Kidney (tissue), 14 donors: Measurements from ENCODE around the gene C2orf72. TPM values are rescaled to one million over a fixed set of nuclear protein-coding genes. Genes with fewer than 3 reads are reported as not detected.

ENCODE experiments used
- DNase-seq, 5 donors: peaks; one replicate each; pipeline ENCODE4 v3.0.0-alpha.2; 2013 to 2020
- FAIRE-seq: peaks from 2 replicates; lab custom pipeline; 2012; peaks lifted over from hg19 to GRCh38; lab: Jason Lieb, UNC
- H3K27ac ChIP-seq, 2 donors: one replicate each; pipeline ENCODE4 v1.7.0; 2013; ENCODE audit warnings: low read depth in 2 of 2, low read length in 2 of 2, inconsistent platforms in 1 of 2
- H3K27me3 ChIP-seq: one replicate; pipeline ENCODE4 v1.7.1; 2013; ENCODE audit warnings: low read length, inconsistent platforms; ENCODE audit not compliant: control insufficient read depth, insufficient read depth
- H3K36me3 ChIP-seq, 3 donors: one replicate each; pipeline versions ENCODE4 v1.7.0 to v1.7.1; 2013; ENCODE audit warnings: low read length in 3 of 3, control low read depth in 1 of 3, inconsistent platforms in 1 of 3; ENCODE audit not compliant: insufficient read depth in 3 of 3, control insufficient read depth in 2 of 3
- H3K4me1 ChIP-seq, 3 donors: one replicate each; pipeline versions ENCODE4 v1.7.0 to v1.7.1; 2013; ENCODE audit warnings: low read length in 3 of 3, inconsistent platforms in 1 of 3, low read depth in 1 of 3; ENCODE audit not compliant: control insufficient read depth in 2 of 3, insufficient read depth in 2 of 3
- H3K4me3 ChIP-seq, 3 donors: one replicate each; pipeline versions ENCODE4 v1.7.0 to v1.8.1; 2013; ENCODE audit warnings: low read length in 3 of 3, control low read depth in 1 of 3, inconsistent platforms in 1 of 3
- H3K9ac ChIP-seq, 3 donors: one replicate each; pipeline versions ENCODE4 v1.7.0 to v1.7.1; 2013; ENCODE audit warnings: low read length in 3 of 3, control low read depth in 1 of 3, inconsistent platforms in 1 of 3
- H3K9me3 ChIP-seq, 3 donors: one replicate each; pipeline versions ENCODE4 v1.7.0 to v1.7.1; 2013; ENCODE audit warnings: low read length in 3 of 3, control low read depth in 1 of 3, inconsistent platforms in 1 of 3; ENCODE audit not compliant: control insufficient read depth in 2 of 3, insufficient read depth in 1 of 3
- CTCF ChIP-seq: IDR thresholded peaks from 3 replicates; pipeline ENCODE4 v1.5.1; 2012; ENCODE audit warnings: mild to moderate bottlenecking, moderate library complexity, borderline replicate concordance; ENCODE audit not compliant: insufficient read depth; ENCODE audit errors: extremely low read depth
- intact Hi-C: fragments of 100-400 bp; cut with DNase I; formaldehyde crosslinking; loops from one replicate; pipeline ENCODE4 v1.11.1; 2022
- polyA plus RNA-seq: library from polyadenylated mRNA; stranded (reverse); fragments of 350-450 nt; fragmentation: Illumina TruSeq; extraction: RNeasy Lipid Tissue Mini Kit (QIAGEN cat#74804); gene quantifications from one replicate; pipeline ENCODE4 v1.2.3, GENCODE V29; 2014; ENCODE audit warnings: low read depth, low replicate concordance; ENCODE audit not compliant: insufficient read depth
- total RNA-seq: library from RNA; stranded (reverse); fragmentation: NEBNext Ultra II Directional; extraction: Animal tissue kit (Norgen Biotek cat#: 25700); gene quantifications from one replicate; pipeline ENCODE4 v1.2.1, GENCODE V29; 2021
- donor health status: control.
- donor health status: control.
- donor health status: control.
- donor health status: control.
- donor health status: control.
- donor health status: DM: yes; HTN: yes; CAD: no.
- donor health status: Normal renal cell carcinoma (clear cell type).

C2orf72 gene
- total and polyA plus RNA-seq, 2 donors from 2014 or later = 0.88 to 2.6 TPM

- no peaks in the 10 kb centered on the region for H3K27me3 ChIP-seq
- no peak overlapping the region for H3K4me3 ChIP-seq
- no peak for TF ChIP-seq CTCF
- no peaks in the 10 kb centered on the region for H3K4me1 ChIP-seq
- FAIRE-seq = no peak
- DNase-seq = no peak
- no peak overlapping the region for H3K9ac ChIP-seq
- intact Hi-C loops = no loop called here
- H3K9me3 ChIP-seq = no peaks in the 10 kb centered on the region
- peaks cover 5 to 47% (median 42%) of the 10 kb centered on the region in 3 donors for H3K36me3 ChIP-seq
- no peak overlapping the region for H3K27ac ChIP-seq
These were observed 31.4 kb downstream of the C2orf72 start for GRCh38 chr2:231068525-231069222.

GRCh38 chr2:231069379-231070054 is 32.2 kb downstream of the C2orf72 start:
- H3K4me3 ChIP-seq = no peak overlapping the region
- no peak overlapping the region for H3K9ac ChIP-seq
- DNase-seq (no peak), FAIRE-seq (peak; percentile 6)
- peaks cover 5 to 42% (median 36%) of the 10 kb centered on the region in 3 donors for H3K36me3 ChIP-seq
- H3K27ac ChIP-seq = no peak overlapping the region
- intact Hi-C loops = no loop called here
- no peaks in the 10 kb centered on the region for H3K9me3 ChIP-seq
- H3K27me3 ChIP-seq = no peaks in the 10 kb centered on the region
- H3K4me1 ChIP-seq = no peaks in the 10 kb centered on the region
- no peak for TF ChIP-seq CTCF

- Histone ChIP-seq H3K36me3 (peaks cover 17 to 52% (median 48%) of the 10 kb centered on the region in 3 donors), H3K9ac (no peak overlapping the region), H3K4me1 (no peaks in the 10 kb centered on the region), H3K27me3 (no peaks in the 10 kb centered on the region), H3K9me3 (no peaks in the 10 kb centered on the region), H3K4me3 (no peak overlapping the region), H3K27ac (no peak overlapping the region)
- DNase-seq (no peak), FAIRE-seq (no peak)
- no peak for TF ChIP-seq CTCF
- intact Hi-C loops = no loop called here
These were observed 47.2 kb downstream of the C2orf72 start for GRCh38 chr2:231084565-231084964.
